ENCODE measurements around the gene S100A8.

GRCh38 chr1:153392822-153393221 lies 1.9 kb upstream of the S100A8 start:
- TF ChIP-seq, protein P1, sequence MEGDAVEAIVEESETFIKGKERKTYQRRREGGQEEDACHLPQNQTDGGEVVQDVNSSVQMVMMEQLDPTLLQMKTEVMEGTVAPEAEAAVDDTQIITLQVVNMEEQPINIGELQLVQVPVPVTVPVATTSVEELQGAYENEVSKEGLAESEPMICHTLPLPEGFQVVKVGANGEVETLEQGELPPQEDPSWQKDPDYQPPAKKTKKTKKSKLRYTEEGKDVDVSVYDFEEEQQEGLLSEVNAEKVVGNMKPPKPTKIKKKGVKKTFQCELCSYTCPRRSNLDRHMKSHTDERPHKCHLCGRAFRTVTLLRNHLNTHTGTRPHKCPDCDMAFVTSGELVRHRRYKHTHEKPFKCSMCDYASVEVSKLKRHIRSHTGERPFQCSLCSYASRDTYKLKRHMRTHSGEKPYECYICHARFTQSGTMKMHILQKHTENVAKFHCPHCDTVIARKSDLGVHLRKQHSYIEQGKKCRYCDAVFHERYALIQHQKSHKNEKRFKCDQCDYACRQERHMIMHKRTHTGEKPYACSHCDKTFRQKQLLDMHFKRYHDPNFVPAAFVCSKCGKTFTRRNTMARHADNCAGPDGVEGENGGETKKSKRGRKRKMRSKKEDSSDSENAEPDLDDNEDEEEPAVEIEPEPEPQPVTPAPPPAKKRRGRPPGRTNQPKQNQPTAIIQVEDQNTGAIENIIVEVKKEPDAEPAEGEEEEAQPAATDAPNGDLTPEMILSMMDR (IDR thresholded peaks at IDR 0.05) = no peak
- no peak for TF ChIP-seq POLR2AphosphoS5 (IDR thresholded peaks at IDR 0.05)
